ENCODE results near the gene SPINT2. TPM values are rescaled to one million over a fixed set of nuclear protein-coding genes. Genes with fewer than 3 reads are reported as not detected.

The SPINT2 gene
- total RNA-seq, 1 donor from 2014 or later, result 28.0 TPM

- no peak overlapping the region for H3K27ac Mint-ChIP-seq (ENCODE audit: unreplicated experiment)
- peaks cover 26% of the 10 kb centered on the region for H3K4me1 Mint-ChIP-seq (ENCODE audit: low read depth)
- no peak for DNase-seq (ENCODE audit: low spot score)
- peaks cover 2% of the 10 kb centered on the region for H3K36me3 Mint-ChIP-seq (ENCODE audit: low read depth)
- no peak for TF ChIP-seq CTCF (IDR thresholded peaks at IDR 0.05)
- no peaks in the 10 kb centered on the region for H3K27me3 Mint-ChIP-seq (ENCODE audit: low read depth)
- H3K4me3 Mint-ChIP-seq (ENCODE audit: unreplicated experiment), result no peak overlapping the region
- no peaks in the 10 kb centered on the region for H3K9me3 Mint-ChIP-seq (ENCODE audit: low read depth)
Measured at GRCh38 chr19:38304352-38304865, 40.0 kb downstream of the SPINT2 start.

- H3K9me3 Mint-ChIP-seq (ENCODE audit: low read depth), result no peaks in the 10 kb centered on the region
- peaks cover 2% of the 10 kb centered on the region for H3K36me3 Mint-ChIP-seq (ENCODE audit: low read depth)
- peaks cover 26% of the 10 kb centered on the region for H3K4me1 Mint-ChIP-seq (ENCODE audit: low read depth)
- no peaks in the 10 kb centered on the region for H3K27me3 Mint-ChIP-seq (ENCODE audit: low read depth)
- no peak for DNase-seq (ENCODE audit: low spot score)
- no peak for TF ChIP-seq CTCF (IDR thresholded peaks at IDR 0.05)
- no peak overlapping the region for H3K27ac Mint-ChIP-seq (ENCODE audit: unreplicated experiment)
- H3K4me3 Mint-ChIP-seq (ENCODE audit: unreplicated experiment), result no peak overlapping the region
Measured at GRCh38 chr19:38304866-38305429, 40.6 kb downstream of the SPINT2 start.

GRCh38 chr19:38306236-38306635 lies 41.9 kb downstream of the SPINT2 start:
- Mint-ChIP-seq H3K27ac (ENCODE audit: unreplicated experiment) (no peak overlapping the region), H3K36me3 (ENCODE audit: low read depth) (peaks cover 5% of the 10 kb centered on the region)

GRCh38 chr19:38307076-38307475 lies 42.7 kb downstream of the SPINT2 start:
- DNase-seq (ENCODE audit: low spot score), result no peak
- Mint-ChIP-seq H3K9me3 (ENCODE audit: low read depth) (no peaks in the 10 kb centered on the region), H3K4me1 (ENCODE audit: low read depth) (peaks cover 11% of the 10 kb centered on the region), H3K36me3 (ENCODE audit: low read depth) (peaks cover 5% of the 10 kb centered on the region), H3K27ac (ENCODE audit: unreplicated experiment) (no peak overlapping the region), H3K4me3 (ENCODE audit: unreplicated experiment) (no peak overlapping the region), H3K27me3 (ENCODE audit: low read depth) (no peaks in the 10 kb centered on the region)
- no peak for TF ChIP-seq CTCF (IDR thresholded peaks at IDR 0.05)

More at GRCh38 chr19:38306236-38306635, 41.9 kb downstream of the SPINT2 start:
- no peak for DNase-seq (ENCODE audit: low spot score)
- no peak for TF ChIP-seq CTCF (IDR thresholded peaks at IDR 0.05)
- Mint-ChIP-seq H3K9me3 (ENCODE audit: low read depth) (no peaks in the 10 kb centered on the region), H3K4me1 (ENCODE audit: low read depth) (peaks cover 16% of the 10 kb centered on the region), H3K27me3 (ENCODE audit: low read depth) (no peaks in the 10 kb centered on the region), H3K4me3 (ENCODE audit: unreplicated experiment) (no peak overlapping the region)

- Mint-ChIP-seq H3K27me3 (ENCODE audit: low read depth) (no peaks in the 10 kb centered on the region), H3K4me3 (ENCODE audit: unreplicated experiment) (no peak overlapping the region), H3K36me3 (ENCODE audit: low read depth) (peaks cover 5% of the 10 kb centered on the region), H3K4me1 (ENCODE audit: low read depth) (peaks cover 14% of the 10 kb centered on the region), H3K27ac (ENCODE audit: unreplicated experiment) (no peak overlapping the region), H3K9me3 (ENCODE audit: low read depth) (no peaks in the 10 kb centered on the region)
- no peak for DNase-seq (ENCODE audit: low spot score)
- no peak for TF ChIP-seq CTCF (IDR thresholded peaks at IDR 0.05)
Measured at GRCh38 chr19:38307597-38307996, 43.2 kb downstream of the SPINT2 start.

Data from chondrocyte (in vitro differentiated cells).